ENCODE measurements around the gene BLOC1S4.

BLOC1S4 gene

GRCh38 chr4:6692806-6693205, 23.2 kb upstream of the BLOC1S4 start:
- DNase-seq = no peak

- no peak for DNase-seq
Observed at GRCh38 chr4:6693231-6694176, 22.5 kb upstream of the BLOC1S4 start, which contains the start of gene S100P. Gene S100P, plus strand, starts transcription at chr4:6693878. Its CDS starts 55 bp downstream, at chr4:6693933.

- DNase-seq = no peak
Observed at GRCh38 chr4:6694177-6694901, 21.6 kb upstream of the BLOC1S4 start.

- peak; percentile 71 for DNase-seq
Observed at GRCh38 chr4:6695660-6696610, 20.0 kb upstream of the BLOC1S4 start.

- DNase-seq = no peak
Observed at GRCh38 chr4:6696611-6697010, 19.4 kb upstream of the BLOC1S4 start.

- DNase-seq = no peak
Observed at GRCh38 chr4:6697131-6697530, 18.8 kb upstream of the BLOC1S4 start.

GRCh38 chr4:6699388-6699787, 16.6 kb upstream of the BLOC1S4 start:
- DNase-seq = no peak

- DNase-seq = no peak
Observed at GRCh38 chr4:6699903-6700302, 16.1 kb upstream of the BLOC1S4 start.

GRCh38 chr4:6701371-6701770, 14.6 kb upstream of the BLOC1S4 start:
- DNase-seq = peak; percentile 81

- DNase-seq = no peak
Observed at GRCh38 chr4:6702761-6703160, 13.2 kb upstream of the BLOC1S4 start.

- no peak for DNase-seq
Observed at GRCh38 chr4:6703786-6704185, 12.2 kb upstream of the BLOC1S4 start.

GRCh38 chr4:6705646-6706045, 10.3 kb upstream of the BLOC1S4 start:
- DNase-seq = no peak

- DNase-seq = no peak
Observed at GRCh38 chr4:6706173-6706572, 9.8 kb upstream of the BLOC1S4 start.

GRCh38 chr4:6709230-6710114, 6.5 kb upstream of the BLOC1S4 start, which contains the start of gene MRFAP1L1:
Gene MRFAP1L1, minus strand, starts transcription at chr4:6709865. Its CDS starts 236 bp downstream, at chr4:6709629.
- DNase-seq = peak; percentile 95

GRCh38 chr4:6710282-6710681, 5.7 kb upstream of the BLOC1S4 start:
- DNase-seq = no peak

GRCh38 chr4:6710996-6711395, 5.0 kb upstream of the BLOC1S4 start:
- no peak for DNase-seq

- DNase-seq = peak; percentile 22
Observed at GRCh38 chr4:6714954-6715353, 1.0 kb upstream of the BLOC1S4 start.

- no peak for DNase-seq
Observed at GRCh38 chr4:6715704-6716017, 313 bp upstream of the BLOC1S4 start.

GRCh38 chr4:6716958-6717655, 1.1 kb downstream of the BLOC1S4 start:
- peak; percentile 53 for DNase-seq

GRCh38 chr4:6718932-6719610, 3.1 kb downstream of the BLOC1S4 start:
- DNase-seq = peak; percentile 46

All from activated CD8-positive, alpha-beta memory T cell treated with anti-CD3 and anti-CD28 coated beads, Interleukin-2, amount 50 U/mL, for 48 hours (primary cell).